ENCODE measurements around the gene ASS1.

Gene ASS1

GRCh38 chr9:130526854-130527650, 82.3 kb downstream of the ASS1 start:
- CTCF ChIA-PET, result no interaction called here
- no peak for TF ChIP-seq KLF9 (tag by site-specific recombination; IDR thresholded peaks at IDR 0.05; ENCODE audit: low read depth)
- no peak for TF ChIP-seq KLF17 (tag by site-specific recombination; IDR thresholded peaks at IDR 0.05)
- no peak for TF ChIP-seq ZSCAN4 (tag by site-specific recombination; IDR thresholded peaks at IDR 0.05)
- TF ChIP-seq MZF1 (tag by site-specific recombination; IDR thresholded peaks at IDR 0.05; ENCODE audit: borderline replicate concordance), result no peak
- no peak for TF ChIP-seq ZNF704 (tag by site-specific recombination; IDR thresholded peaks at IDR 0.05)
- TF ChIP-seq ZFP69B (tag by site-specific recombination; IDR thresholded peaks at IDR 0.05), result no peak
- no peak for TF ChIP-seq ZNF391 (tag by site-specific recombination; IDR thresholded peaks at IDR 0.05; ENCODE audit: borderline replicate concordance, low read depth)
- no peak for TF ChIP-seq ZNF175 (tag by site-specific recombination; IDR thresholded peaks at IDR 0.05)
- no peak for TF ChIP-seq ZNF112 (tag by site-specific recombination; IDR thresholded peaks at IDR 0.05)
- no peak for TF ChIP-seq KLF1 (tag by site-specific recombination; IDR thresholded peaks at IDR 0.05)
- TF ChIP-seq ZNF16 (tag by site-specific recombination; IDR thresholded peaks at IDR 0.05; ENCODE audit: low read depth), result no peak
- no peak for TF ChIP-seq ZNF701 (tag by site-specific recombination; IDR thresholded peaks at IDR 0.05)
- H3K9me3 ChIP-seq (ENCODE audit: control insufficient read depth, insufficient read depth, low read depth, low read length), result no peaks in the 10 kb centered on the region
- POLR2A ChIA-PET, result no interaction called here
- no peak overlapping the region for H3K4me3 ChIP-seq (ENCODE audit: low read depth, low read length)
- H3K4me1 ChIP-seq (ENCODE audit: control insufficient read depth, insufficient read depth, low read length), result no peaks in the 10 kb centered on the region
- H3K27ac ChIP-seq (ENCODE audit: extremely low read depth, low read depth, low read length), result no peak overlapping the region
- no peaks in the 10 kb centered on the region for H3K36me3 ChIP-seq (ENCODE audit: control insufficient read depth in 2 of 2, insufficient read depth in 1 of 2, low read length in 2 of 2)

GRCh38 chr9:130527651-130528310, 83.0 kb downstream of the ASS1 start:
- POLR2A ChIA-PET, result no interaction called here
- no peaks in the 10 kb centered on the region for H3K36me3 ChIP-seq (ENCODE audit: control insufficient read depth in 2 of 2, insufficient read depth in 1 of 2, low read length in 2 of 2)
- H3K4me1 ChIP-seq (ENCODE audit: control insufficient read depth, insufficient read depth, low read length), result no peaks in the 10 kb centered on the region
- CTCF ChIA-PET, result no interaction called here
- no peak overlapping the region for H3K27ac ChIP-seq (ENCODE audit: extremely low read depth, low read depth, low read length)
- no peaks in the 10 kb centered on the region for H3K9me3 ChIP-seq (ENCODE audit: control insufficient read depth, insufficient read depth, low read depth, low read length)
- no peak overlapping the region for H3K4me3 ChIP-seq (ENCODE audit: low read depth, low read length)
- TF ChIP-seq ZNF280C (tag by site-specific recombination; IDR thresholded peaks at IDR 0.05) (no peak), ZNF501 (tag by site-specific recombination; IDR thresholded peaks at IDR 0.05) (no peak), ZNF26 (tag by site-specific recombination; IDR thresholded peaks at IDR 0.05) (no peak), ZXDB (tag by site-specific recombination; IDR thresholded peaks at IDR 0.05) (no peak), ZNF398 (tag by site-specific recombination; IDR thresholded peaks at IDR 0.05) (no peak), ZNF626 (tag by site-specific recombination; IDR thresholded peaks at IDR 0.05) (no peak), ZNF37A (tag by site-specific recombination; IDR thresholded peaks at IDR 0.05) (no peak), REST (tag by site-specific recombination; IDR thresholded peaks at IDR 0.05) (no peak), GLI4 (tag by site-specific recombination; IDR thresholded peaks at IDR 0.05) (no peak)
